Fibroblast of skin of abdomen (primary cell): ENCODE measurements around the gene NEDD4L.

Experiments
- DNase-seq: peaks from one replicate; pipeline ENCODE4 v3.0.0-alpha.2; 2013

NEDD4L gene

GRCh38 chr18:58298251-58299134, 254.5 kb downstream of the NEDD4L start:
- peak; percentile 25 for DNase-seq

GRCh38 chr18:58299135-58299473, 255.1 kb downstream of the NEDD4L start:
- DNase-seq = no peak

- DNase-seq = no peak
Observed at GRCh38 chr18:58299936-58300335, 255.9 kb downstream of the NEDD4L start.

- DNase-seq = no peak
Observed at GRCh38 chr18:58300867-58301266, 256.8 kb downstream of the NEDD4L start.

GRCh38 chr18:58302811-58303210, 258.8 kb downstream of the NEDD4L start:
- no peak for DNase-seq

GRCh38 chr18:58303363-58303762, 259.3 kb downstream of the NEDD4L start:
- no peak for DNase-seq

- no peak for DNase-seq
Observed at GRCh38 chr18:58305792-58306191, 261.8 kb downstream of the NEDD4L start.

- no peak for DNase-seq
Observed at GRCh38 chr18:58307441-58307840, 263.4 kb downstream of the NEDD4L start.

- DNase-seq = no peak
Observed at GRCh38 chr18:58308463-58308862, 264.4 kb downstream of the NEDD4L start.

GRCh38 chr18:58309099-58309498, 265.1 kb downstream of the NEDD4L start:
- no peak for DNase-seq

GRCh38 chr18:58309610-58310239, 265.7 kb downstream of the NEDD4L start:
- DNase-seq = no peak

- DNase-seq = no peak
Observed at GRCh38 chr18:58310517-58310916, 266.5 kb downstream of the NEDD4L start.

GRCh38 chr18:58311390-58311789, 267.4 kb downstream of the NEDD4L start:
- DNase-seq = no peak

- DNase-seq = no peak
Observed at GRCh38 chr18:58313491-58314032, 269.5 kb downstream of the NEDD4L start.

GRCh38 chr18:58314284-58314683, 270.3 kb downstream of the NEDD4L start:
- DNase-seq = peak; percentile 93

GRCh38 chr18:58315041-58315440, 271.0 kb downstream of the NEDD4L start:
- no peak for DNase-seq

- DNase-seq = no peak
Observed at GRCh38 chr18:58315739-58316215, 271.8 kb downstream of the NEDD4L start.

- no peak for DNase-seq
Observed at GRCh38 chr18:58316396-58317342, 272.6 kb downstream of the NEDD4L start.

GRCh38 chr18:58319719-58320118, 275.7 kb downstream of the NEDD4L start:
- no peak for DNase-seq

- DNase-seq = no peak
Observed at GRCh38 chr18:58320907-58321561, 277.0 kb downstream of the NEDD4L start.

- peak; percentile 72 for DNase-seq
Observed at GRCh38 chr18:58321986-58322385, 278.0 kb downstream of the NEDD4L start.

GRCh38 chr18:58322464-58322863, 278.4 kb downstream of the NEDD4L start:
- DNase-seq = no peak
